A549 treated with Mapracorat at 1 μM for 4 hours (cell line): ENCODE results near the gene RANBP3L. TPM values are rescaled to one million over a fixed set of nuclear protein-coding genes. Genes with fewer than 3 reads are reported as not detected.

Experiments
- total RNA-seq: library from RNA; stranded (reverse); fragments of 200-300 nt; extraction: Qiagen RNA extraction; gene quantifications from 5 replicates; pipeline ENCODE4 v1.2.3, GENCODE V29; 2022

The RANBP3L gene, protein sequence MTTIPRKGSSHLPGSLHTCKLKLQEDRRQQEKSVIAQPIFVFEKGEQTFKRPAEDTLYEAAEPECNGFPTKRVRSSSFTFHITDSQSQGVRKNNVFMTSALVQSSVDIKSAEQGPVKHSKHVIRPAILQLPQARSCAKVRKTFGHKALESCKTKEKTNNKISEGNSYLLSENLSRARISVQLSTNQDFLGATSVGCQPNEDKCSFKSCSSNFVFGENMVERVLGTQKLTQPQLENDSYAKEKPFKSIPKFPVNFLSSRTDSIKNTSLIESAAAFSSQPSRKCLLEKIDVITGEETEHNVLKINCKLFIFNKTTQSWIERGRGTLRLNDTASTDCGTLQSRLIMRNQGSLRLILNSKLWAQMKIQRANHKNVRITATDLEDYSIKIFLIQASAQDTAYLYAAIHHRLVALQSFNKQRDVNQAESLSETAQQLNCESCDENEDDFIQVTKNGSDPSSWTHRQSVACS
- total RNA-seq: not detected in 5 replicates

GRCh38 chr5:36301858-36302603 lies at the start of gene RANBP3L:
Gene RANBP3L (minus strand): TSS chr5:36301902. CDS start chr5:36301416, 486 bp downstream.

DNA sequence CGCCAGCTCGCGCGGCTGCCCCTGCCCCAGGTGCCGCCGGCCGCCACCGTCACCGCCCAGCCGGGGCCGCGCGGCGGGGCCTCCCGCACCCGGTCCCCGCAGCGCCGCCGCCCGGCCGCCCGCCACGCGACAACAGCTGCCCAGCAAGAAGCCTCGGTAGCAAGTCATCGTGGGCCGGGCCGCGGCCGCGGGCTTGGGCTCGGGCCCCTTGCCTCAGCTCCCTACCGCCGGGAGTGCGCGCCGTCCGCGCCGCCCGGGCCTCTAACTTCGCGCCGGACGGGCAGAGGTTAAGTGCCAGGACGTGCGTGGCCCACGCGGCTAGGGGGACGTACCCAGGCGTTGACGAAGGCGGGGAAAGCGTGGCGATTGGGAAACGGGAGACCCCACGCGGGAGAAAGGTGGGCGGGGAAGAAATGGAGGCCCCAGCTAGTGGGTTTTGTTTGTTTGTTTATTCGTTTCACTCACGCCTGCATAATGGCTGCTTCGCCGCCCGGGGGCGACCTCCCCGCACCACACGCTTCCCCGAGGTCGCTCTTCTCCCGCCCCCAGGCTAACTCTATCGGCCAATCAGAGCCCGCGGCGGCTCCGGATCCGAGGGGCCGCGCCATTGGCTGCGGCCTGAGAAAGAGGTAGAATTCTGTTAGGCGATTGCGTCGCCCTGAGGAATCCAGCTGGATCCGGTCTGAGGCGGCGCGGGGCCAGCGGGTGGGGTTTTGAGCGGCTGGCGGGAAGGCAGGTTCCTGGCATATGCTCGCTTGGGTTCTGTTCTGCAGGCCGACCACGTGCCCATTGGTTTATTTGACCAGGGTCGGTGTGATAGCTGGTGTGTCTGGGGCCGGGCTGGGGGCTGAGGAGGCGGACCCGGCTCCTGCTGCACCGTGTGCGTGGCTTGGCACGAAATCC lies 59.8 kb downstream of the RANBP3L start, which contains the start of gene NADK2:
Gene NADK2 (minus strand): TSS at position 295 of the 903 bp plus-strand sequence. CDS start 127 bp downstream, at position 168.

Other genes starting within 250 kb of the RANBP3L start
- not detected in 5 replicates for gene UGT3A2, start 235.0 kb downstream of the RANBP3L start, total RNA-seq
- gene LMBRD2, start 150.0 kb downstream of the RANBP3L start, total RNA-seq: 0.90 to 1.6 TPM (median 1.5 TPM) in 5 replicates
- gene SKP2, start 149.8 kb downstream of the RANBP3L start, total RNA-seq: 15.0 to 21.6 TPM (median 20.2 TPM) in 5 replicates
- 10.1 to 13.6 TPM (median 11.1 TPM) in 5 replicates for gene NADK2, start 60.0 kb downstream of the RANBP3L start, total RNA-seq